Suprapubic skin (tissue), 4 donors: ENCODE data around the gene FARS2. TPM values are rescaled to one million over a fixed set of nuclear protein-coding genes. Genes with fewer than 3 reads are reported as not detected.

Source experiments
- DNase-seq, 2 donors: peaks; one replicate each; pipeline ENCODE4 v3.0.0-alpha.2; 2019; ENCODE audit warnings: low spot score in 2 of 2
- H3K27ac ChIP-seq: fragments of 200-600 bp; sonication (generic); one replicate; pipeline ENCODE4 v1.5.1; 2019
- H3K27me3 ChIP-seq: fragments of 200-600 bp; sonication (generic); one replicate; pipeline ENCODE4 v1.5.1; 2019
- H3K36me3 ChIP-seq: fragments of 200-600 bp; sonication (generic); one replicate; pipeline ENCODE4 v1.5.1; 2019
- H3K4me1 ChIP-seq: fragments of 200-600 bp; sonication (generic); one replicate; pipeline ENCODE4 v1.5.1; 2019
- H3K4me3 ChIP-seq: fragments of 200-600 bp; sonication (generic); one replicate; pipeline ENCODE4 v1.5.1; 2019; ENCODE audit warnings: mild to moderate bottlenecking
- H3K9me3 ChIP-seq: fragments of 200-600 bp; sonication (generic); one replicate; pipeline ENCODE4 v1.5.1; 2019
- EP300 ChIP-seq: sonication (generic); formaldehyde crosslinking; IDR thresholded peaks from one replicate; pipeline ENCODE4 v1.6.1; 2017; ENCODE audit warnings: antibody characterized with exemption
- POLR2A ChIP-seq, 2 donors: fragments of 450-650 bp; IDR thresholded peaks; one replicate each; pipeline ENCODE4 v1.6.1; 2017; ENCODE audit warnings: antibody characterized with exemption in 2 of 2, mild to moderate bottlenecking in 2 of 2, moderate library complexity in 2 of 2
- POLR2AphosphoS5 ChIP-seq, 3 donors: sonication (generic); formaldehyde crosslinking; IDR thresholded peaks; one replicate each; pipeline ENCODE4 v1.6.1; 2017; ENCODE audit warnings: antibody characterized with exemption in 3 of 3
- WGBS: methylation state at CpG from one replicate; pipeline ENCODE4 v1.1.5; 2018; 5-methylcytosine and 5-hydroxymethylcytosine counted together
- total RNA-seq, 4 donors: library from RNA; depleted of rRNA; stranded (reverse); fragments of >200 nt; gene quantifications; one replicate each; pipeline ENCODE4 v1.1.0, GENCODE V29; 2016
- TF ChIP-seq, protein P1 (sequence below), 2 donors: fragments of 200-600 bp in 1 of 2; fragments of 450-650 bp in 1 of 2; sonication (generic) in 1 of 2; IDR thresholded peaks; one replicate each; pipeline ENCODE4 v1.5.1; 2016 to 2019; ENCODE audit warnings: antibody characterized with exemption in 2 of 2, mild to moderate bottlenecking in 1 of 2, moderate library complexity in 1 of 2

FARS2 gene
- total RNA-seq, 4 donors from 2014 or later: 15.0 to 22.4 (median 20.1) TPM

DNA sequence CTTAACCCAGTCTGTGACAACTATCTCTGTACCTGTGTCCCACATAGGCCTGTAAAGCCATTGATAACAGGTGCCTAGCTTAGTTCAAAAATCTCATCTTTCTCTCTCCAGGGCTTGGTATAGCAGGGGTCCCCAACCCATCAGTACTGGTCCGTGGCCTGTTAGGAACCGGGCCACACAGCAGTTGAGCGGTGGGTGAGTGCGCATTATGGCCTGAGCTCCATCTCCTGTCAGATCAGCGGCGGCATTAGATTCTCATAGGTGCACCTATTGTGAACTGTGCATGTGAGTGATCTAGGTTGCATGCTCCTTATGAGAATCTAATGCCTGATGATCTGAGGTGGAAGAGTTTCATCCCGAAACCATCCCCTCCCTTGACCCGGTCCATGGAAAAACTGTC, 3.9 kb upstream of the FARS2 start:
- Histone ChIP-seq H3K4me1 (peaks cover 16% of the 10 kb centered on the region), H3K27me3 (no peaks in the 10 kb centered on the region), H3K9me3 (no peaks in the 10 kb centered on the region), H3K4me3 (no peak overlapping the region), H3K36me3 (no peaks in the 10 kb centered on the region), H3K27ac (no peak overlapping the region)
- WGBS: 90% methylated on average over 5 of the region's 8 CpGs
- TF ChIP-seq POLR2AphosphoS5 (IDR thresholded peaks at IDR 0.05) (no peak), EP300 (no peak), POLR2A (IDR thresholded peaks at IDR 0.05) (no peak)
- no peak for DNase-seq

DNA sequence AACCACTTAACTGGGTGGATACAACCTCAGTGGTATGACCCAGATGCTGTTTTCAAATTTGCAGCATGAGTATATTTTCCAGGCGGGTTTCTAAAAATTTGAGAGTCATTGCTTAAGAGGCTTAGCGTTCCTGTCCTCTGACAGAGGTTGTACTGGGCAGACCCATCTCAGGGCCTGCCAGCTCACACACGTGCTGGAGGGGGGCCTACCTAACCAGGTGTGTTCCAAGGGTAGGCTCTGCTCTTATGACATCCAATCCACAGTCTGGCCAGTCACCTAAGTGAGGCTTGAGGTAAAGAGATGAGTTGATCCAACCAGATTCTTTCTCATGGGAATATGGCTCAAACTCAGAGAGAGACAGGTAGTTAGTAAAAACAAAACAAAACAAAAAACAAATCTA, 1.9 kb upstream of the FARS2 start:
- Histone ChIP-seq H3K27ac (no peak overlapping the region), H3K36me3 (no peaks in the 10 kb centered on the region), H3K4me3 (peak overlapping the region; percentile 72), H3K9me3 (no peaks in the 10 kb centered on the region), H3K27me3 (no peaks in the 10 kb centered on the region), H3K4me1 (peaks cover 22% of the 10 kb centered on the region)
- DNase-seq: no peak
- TF ChIP-seq, protein P1, sequence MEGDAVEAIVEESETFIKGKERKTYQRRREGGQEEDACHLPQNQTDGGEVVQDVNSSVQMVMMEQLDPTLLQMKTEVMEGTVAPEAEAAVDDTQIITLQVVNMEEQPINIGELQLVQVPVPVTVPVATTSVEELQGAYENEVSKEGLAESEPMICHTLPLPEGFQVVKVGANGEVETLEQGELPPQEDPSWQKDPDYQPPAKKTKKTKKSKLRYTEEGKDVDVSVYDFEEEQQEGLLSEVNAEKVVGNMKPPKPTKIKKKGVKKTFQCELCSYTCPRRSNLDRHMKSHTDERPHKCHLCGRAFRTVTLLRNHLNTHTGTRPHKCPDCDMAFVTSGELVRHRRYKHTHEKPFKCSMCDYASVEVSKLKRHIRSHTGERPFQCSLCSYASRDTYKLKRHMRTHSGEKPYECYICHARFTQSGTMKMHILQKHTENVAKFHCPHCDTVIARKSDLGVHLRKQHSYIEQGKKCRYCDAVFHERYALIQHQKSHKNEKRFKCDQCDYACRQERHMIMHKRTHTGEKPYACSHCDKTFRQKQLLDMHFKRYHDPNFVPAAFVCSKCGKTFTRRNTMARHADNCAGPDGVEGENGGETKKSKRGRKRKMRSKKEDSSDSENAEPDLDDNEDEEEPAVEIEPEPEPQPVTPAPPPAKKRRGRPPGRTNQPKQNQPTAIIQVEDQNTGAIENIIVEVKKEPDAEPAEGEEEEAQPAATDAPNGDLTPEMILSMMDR (IDR thresholded peaks at IDR 0.05): no peak
- TF ChIP-seq POLR2AphosphoS5 (IDR thresholded peaks at IDR 0.05): no peak
- TF ChIP-seq POLR2A (IDR thresholded peaks at IDR 0.05): no peak
- TF ChIP-seq EP300: no peak
- 75% methylated on average over 3 of the region's 3 CpGs for WGBS

DNA sequence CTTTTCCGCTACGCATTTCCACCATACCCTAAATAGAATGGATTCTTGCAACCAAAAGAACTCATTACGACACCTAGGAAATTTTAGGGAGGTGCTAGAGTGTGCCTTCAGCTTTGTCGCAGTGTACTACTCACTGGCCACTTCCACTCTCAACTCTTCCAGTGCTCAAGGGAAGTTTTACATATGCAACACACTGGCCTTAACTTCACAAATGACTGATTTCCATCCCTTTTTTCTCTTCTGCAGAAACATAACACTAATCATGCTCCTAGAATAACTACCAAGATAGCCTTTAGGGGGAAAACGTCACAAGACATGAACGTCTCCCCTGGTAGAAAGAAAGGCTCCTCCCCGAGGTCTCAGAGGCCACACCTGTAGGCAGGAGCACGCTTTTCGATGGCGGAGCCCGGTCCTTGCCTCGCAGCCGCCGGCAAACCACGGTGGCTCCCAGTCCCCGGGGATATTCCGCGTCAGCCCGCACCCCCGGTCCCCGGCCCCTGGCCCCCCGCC, 1.1 kb upstream of the FARS2 start:
- 3% methylated on average over 12 of the region's 22 CpGs for WGBS
- Histone ChIP-seq H3K27me3 (no peaks in the 10 kb centered on the region), H3K9me3 (no peaks in the 10 kb centered on the region), H3K4me1 (peaks cover 22% of the 10 kb centered on the region), H3K4me3 (peak overlapping the region; percentile 72), H3K36me3 (no peaks in the 10 kb centered on the region), H3K27ac (peak overlapping the region; percentile 99)
- TF ChIP-seq EP300 (no peak), POLR2A (IDR thresholded peaks at IDR 0.05) (no peak), POLR2AphosphoS5 (IDR thresholded peaks at IDR 0.05) (no peak)
- TF ChIP-seq, protein P1 (IDR thresholded peaks at IDR 0.05): no peak
- peak in 1 of 2 donors; percentile 70 for DNase-seq

DNA sequence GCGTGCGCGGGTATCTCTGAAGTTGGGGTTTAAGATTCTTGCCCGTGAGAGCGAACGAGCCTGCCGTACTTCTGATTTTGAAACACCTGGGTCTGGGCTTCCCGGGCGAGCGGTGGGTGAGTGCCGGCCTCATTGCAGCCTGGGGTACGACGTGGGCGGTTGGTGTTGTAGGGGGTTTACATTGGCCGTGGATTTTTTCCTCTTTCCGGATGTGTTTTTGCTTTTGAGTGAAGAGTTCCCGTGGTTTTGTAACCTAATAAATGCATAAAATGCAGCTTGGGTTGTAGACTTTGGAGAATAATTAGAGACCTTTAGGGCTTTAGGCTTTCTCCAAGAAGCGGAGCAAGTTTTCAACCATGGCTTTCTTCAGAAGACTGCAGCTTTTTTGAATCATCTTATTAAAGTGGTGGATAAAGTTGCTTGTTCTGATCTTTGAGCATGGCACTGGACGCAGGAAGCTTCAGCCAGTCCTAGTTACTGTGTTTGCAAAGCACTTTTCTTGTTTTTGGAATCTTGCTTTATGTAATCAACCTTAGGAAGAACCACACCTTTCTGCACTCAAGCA, 314 bp downstream of the FARS2 start:
- TF ChIP-seq EP300 (no peak), POLR2AphosphoS5 (IDR thresholded peaks at IDR 0.05) (no peak), POLR2A (IDR thresholded peaks at IDR 0.05) (no peak)
- TF ChIP-seq, protein P1 (IDR thresholded peaks at IDR 0.05): no peak
- H3K27me3 ChIP-seq: no peaks in the 10 kb centered on the region
- H3K4me1 ChIP-seq: peaks cover 22% of the 10 kb centered on the region
- peak overlapping the region; percentile 72 for H3K4me3 ChIP-seq
- 0% methylated on average over 19 of the region's 19 CpGs for WGBS
- DNase-seq: no peak
- peak overlapping the region; percentile 99 for H3K27ac ChIP-seq
- H3K36me3 ChIP-seq: peaks cover 3% of the 10 kb centered on the region
- H3K9me3 ChIP-seq: no peaks in the 10 kb centered on the region

DNA sequence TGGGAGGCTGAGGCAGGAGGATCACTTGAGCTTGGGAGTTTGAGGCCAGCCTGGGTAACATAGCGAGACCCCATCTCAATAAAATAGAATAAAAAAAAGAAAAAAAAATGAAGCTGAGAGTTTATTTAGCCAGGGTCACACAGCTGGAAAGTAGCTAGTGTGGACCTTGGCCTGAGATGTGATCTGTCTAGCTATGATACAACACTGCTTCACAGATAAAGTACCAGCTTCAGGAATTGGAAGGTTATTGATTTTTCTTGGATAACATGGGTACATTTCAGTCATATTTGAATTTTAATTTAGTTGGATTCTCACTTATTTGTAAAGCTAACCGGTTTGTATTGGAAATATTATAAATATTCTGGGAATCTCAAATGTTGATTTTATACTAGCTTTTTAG, 5.1 kb downstream of the FARS2 start:
- Histone ChIP-seq H3K27me3 (no peaks in the 10 kb centered on the region), H3K4me1 (peaks cover 11% of the 10 kb centered on the region), H3K9me3 (no peaks in the 10 kb centered on the region), H3K4me3 (no peak overlapping the region), H3K27ac (no peak overlapping the region), H3K36me3 (peaks cover 3% of the 10 kb centered on the region)
- TF ChIP-seq, protein P1 (IDR thresholded peaks at IDR 0.05): no peak
- no peak for TF ChIP-seq POLR2A (IDR thresholded peaks at IDR 0.05)
- TF ChIP-seq POLR2AphosphoS5 (IDR thresholded peaks at IDR 0.05): no peak
- TF ChIP-seq EP300: no peak
- 92% methylated on average over 2 of the region's 2 CpGs for WGBS
- no peak for DNase-seq
